ENCODE data around the gene PLEKHA8. TPM values are rescaled to one million over a fixed set of nuclear protein-coding genes. Genes with fewer than 3 reads are reported as not detected.
A peak's percentile ranks its signal among the peaks of the same experiment; 100 is the strongest.

The PLEKHA8 gene
- total and polyA plus RNA-seq, 10 of the 15 experiments (the other 5 are each of a cell fraction or from before 2014, with no cell fraction given), result 1.1 to 13.2 (median 5.7) TPM

DNA sequence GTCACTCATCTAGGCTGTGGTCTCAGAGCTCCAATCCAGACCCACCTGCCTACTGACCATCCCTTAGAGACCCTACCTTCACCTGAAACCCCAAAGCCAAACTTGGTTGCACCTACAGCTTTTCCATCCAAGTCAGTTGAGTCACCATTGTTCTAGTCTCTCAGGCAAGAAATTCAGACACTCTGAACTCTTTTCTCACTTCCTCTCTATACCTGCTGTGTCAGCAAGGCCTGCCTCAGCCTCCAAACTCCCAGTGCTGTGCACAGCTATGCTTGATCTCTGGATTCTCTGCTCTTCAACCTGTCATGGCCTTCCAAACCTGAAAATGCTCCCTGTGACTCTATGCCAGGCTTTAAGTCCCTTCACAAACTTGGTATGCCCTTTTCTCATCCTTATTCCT lies 59.2 kb downstream of the PLEKHA8 start:
- Histone ChIP-seq H2AFZ (ENCODE audit: control insufficient read depth, low read depth, low read length) (no peak overlapping the region), H3K9ac (ENCODE audit: control insufficient read depth, insufficient read depth, low read length) (no peak overlapping the region), H3K4me2 (ENCODE audit: control insufficient read depth, insufficient read depth) (no peak overlapping the region), H3K4me3 (no peak overlapping the region), H3K79me2 (ENCODE audit: control insufficient read depth, insufficient read depth, low read length) (no peaks in the 10 kb centered on the region), H3K4me1 (ENCODE audit: control insufficient read depth, insufficient read depth, low read length) (peaks cover 6% of the 10 kb centered on the region), H3K36me3 (ENCODE audit: control insufficient read depth in 2 of 2, insufficient read depth in 2 of 2, low read length in 1 of 2) (no peaks in the 10 kb centered on the region; a peak in 1 of 4 replicates), H3K27ac (ENCODE audit: control insufficient read depth, insufficient read depth) (no peak overlapping the region), H4K20me1 (ENCODE audit: control insufficient read depth, insufficient read depth) (no peaks in the 10 kb centered on the region), H3K9me3 (replicated peaks; ENCODE audit: control insufficient read depth, insufficient read depth, low read length) (no peaks in the 10 kb centered on the region), H3K27me3 (replicated peaks in 1 of 2; ENCODE audit: control insufficient read depth in 2 of 2, insufficient read depth in 2 of 2, low read length in 1 of 2) (no peaks in the 10 kb centered on the region)
- BruUV-seq (replicated peaks), result no TSS peak
- in situ Hi-C loops (cut with MboI) (no loop called here), intact Hi-C loops (cut with micrococcal nuclease; ENCODE audit: unreplicated experiment) (no loop called here)
- TF ChIP-seq ATF7 (IDR thresholded peaks at IDR 0.05; ENCODE audit: low read depth) (no peak), SPI1 (IDR thresholded peaks at IDR 0.05; ENCODE audit: borderline replicate concordance, insufficient read depth, low read depth, low read length) (peak; percentile 85)
- CTCF ChIA-PET, result interaction anchor here (3.1 kb wide), 1 partner anchor 13 kb away, joined by 17 read pairs; no protein-coding TSS in a partner anchor
- SMC1A ChIA-PET (ENCODE audit: uncharacterized antibody, unreplicated experiment), result interaction anchor here (1.9 kb wide), 1 partner anchor 12 kb away, joined by 6 read pairs; no protein-coding TSS in a partner anchor
- peak; percentile 36; the same call in 1 of the 3 replicates for ATAC-seq
- no peak for FAIRE-seq
- RAD21 ChIA-PET (ENCODE audit: unreplicated experiment), result no interaction called here
- POLR2A ChIA-PET, result no interaction called here
- no peak for DNase-seq (ENCODE audit: low read depth, low spot score)

DNA sequence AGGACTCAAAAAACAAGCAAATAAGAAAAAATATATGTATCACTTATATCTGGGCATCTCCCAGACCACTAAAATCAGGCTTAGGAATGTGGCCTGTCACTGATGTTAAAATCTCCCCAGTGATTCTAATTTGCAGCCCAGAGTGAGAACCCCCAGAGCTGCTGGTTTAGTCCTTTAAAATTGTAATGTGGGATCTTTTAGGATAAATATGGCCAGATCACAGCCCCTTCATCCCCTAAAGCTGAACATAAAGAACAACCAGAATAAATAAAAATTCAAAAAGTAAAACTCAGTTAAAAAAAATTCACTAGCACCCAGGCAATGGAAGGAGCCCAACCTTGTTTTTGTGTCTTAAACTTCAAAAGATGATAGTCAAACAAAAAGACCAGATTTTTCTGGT lies 60.1 kb downstream of the PLEKHA8 start:
- no peak overlapping the region for H3K9ac ChIP-seq (ENCODE audit: control insufficient read depth, insufficient read depth, low read length)
- ChIA-PET SMC1A (ENCODE audit: uncharacterized antibody, unreplicated experiment) (interaction anchor here (0.7 to 1.4 kb wide), 2 partner anchors 13 to 15 kb away, joined by 3 read pairs; no protein-coding TSS in a partner anchor), POLR2A (no interaction called here), CTCF (interaction anchor here (1.1 to 2.0 kb wide), 2 partner anchors 14 to 26 kb away, joined by 3 to 8 read pairs; no protein-coding TSS in a partner anchor), RAD21 (ENCODE audit: unreplicated experiment) (no interaction called here)
- ATAC-seq (no peak), DNase-seq (ENCODE audit: low read depth, low spot score) (no peak), FAIRE-seq (no peak)
- H3K4me3 ChIP-seq, result no peak overlapping the region
- BruUV-seq (replicated peaks), result no TSS peak
- H2AFZ ChIP-seq (ENCODE audit: control insufficient read depth, low read depth, low read length), result no peak overlapping the region
- no peaks in the 10 kb centered on the region for H4K20me1 ChIP-seq (ENCODE audit: control insufficient read depth, insufficient read depth)
- H3K9me3 ChIP-seq (replicated peaks; ENCODE audit: control insufficient read depth, insufficient read depth, low read length), result no peaks in the 10 kb centered on the region
- peaks cover 6% of the 10 kb centered on the region for H3K4me1 ChIP-seq (ENCODE audit: control insufficient read depth, insufficient read depth, low read length)
- in situ Hi-C loops (cut with MboI), result no loop called here
- no peak overlapping the region for H3K4me2 ChIP-seq (ENCODE audit: control insufficient read depth, insufficient read depth)
- no peaks in the 10 kb centered on the region for H3K27me3 ChIP-seq (replicated peaks in 1 of 2; ENCODE audit: control insufficient read depth in 2 of 2, insufficient read depth in 2 of 2, low read length in 1 of 2)
- H3K79me2 ChIP-seq (ENCODE audit: control insufficient read depth, insufficient read depth, low read length), result no peaks in the 10 kb centered on the region
- no peak overlapping the region for H3K27ac ChIP-seq (ENCODE audit: control insufficient read depth, insufficient read depth)
- no peaks in the 10 kb centered on the region; a peak in 1 of 4 replicates for H3K36me3 ChIP-seq (ENCODE audit: control insufficient read depth in 2 of 2, insufficient read depth in 2 of 2, low read length in 1 of 2)
- intact Hi-C loops (cut with micrococcal nuclease; ENCODE audit: unreplicated experiment), result no loop called here
- no peak for TF ChIP-seq JUND (IDR thresholded peaks at IDR 0.05; ENCODE audit: low read depth, low read length)
- TF ChIP-seq SMARCA5 (IDR thresholded peaks at IDR 0.05), result no peak
- no peak for TF ChIP-seq CBX5 (IDR thresholded peaks at IDR 0.05; ENCODE audit: low read depth)
- no peak for TF ChIP-seq ZNF622 (IDR thresholded peaks at IDR 0.05)
- TF ChIP-seq BMI1 (IDR thresholded peaks at IDR 0.05; ENCODE audit: borderline replicate concordance), result no peak
- TF ChIP-seq SMC3 (IDR thresholded peaks at IDR 0.05; ENCODE audit: borderline replicate concordance, low read length), result no peak
- no peak for TF ChIP-seq HDAC6 (IDR thresholded peaks at IDR 0.05; ENCODE audit: unreplicated experiment)
- TF ChIP-seq RAD51 (IDR thresholded peaks at IDR 0.05), result no peak
- no peak for TF ChIP-seq TCF7 (IDR thresholded peaks at IDR 0.05; ENCODE audit: borderline replicate concordance)
- TF ChIP-seq CHD1 (IDR thresholded peaks at IDR 0.05; ENCODE audit: low read depth, low read length), result no peak
- no peak for TF ChIP-seq EZH2 (IDR thresholded peaks at IDR 0.05; ENCODE audit: borderline replicate concordance, control insufficient read depth, low read depth, low read length)
- TF ChIP-seq SREBF1 (IDR thresholded peaks at IDR 0.05; ENCODE audit: low read length), result no peak
- TF ChIP-seq, protein P1, sequence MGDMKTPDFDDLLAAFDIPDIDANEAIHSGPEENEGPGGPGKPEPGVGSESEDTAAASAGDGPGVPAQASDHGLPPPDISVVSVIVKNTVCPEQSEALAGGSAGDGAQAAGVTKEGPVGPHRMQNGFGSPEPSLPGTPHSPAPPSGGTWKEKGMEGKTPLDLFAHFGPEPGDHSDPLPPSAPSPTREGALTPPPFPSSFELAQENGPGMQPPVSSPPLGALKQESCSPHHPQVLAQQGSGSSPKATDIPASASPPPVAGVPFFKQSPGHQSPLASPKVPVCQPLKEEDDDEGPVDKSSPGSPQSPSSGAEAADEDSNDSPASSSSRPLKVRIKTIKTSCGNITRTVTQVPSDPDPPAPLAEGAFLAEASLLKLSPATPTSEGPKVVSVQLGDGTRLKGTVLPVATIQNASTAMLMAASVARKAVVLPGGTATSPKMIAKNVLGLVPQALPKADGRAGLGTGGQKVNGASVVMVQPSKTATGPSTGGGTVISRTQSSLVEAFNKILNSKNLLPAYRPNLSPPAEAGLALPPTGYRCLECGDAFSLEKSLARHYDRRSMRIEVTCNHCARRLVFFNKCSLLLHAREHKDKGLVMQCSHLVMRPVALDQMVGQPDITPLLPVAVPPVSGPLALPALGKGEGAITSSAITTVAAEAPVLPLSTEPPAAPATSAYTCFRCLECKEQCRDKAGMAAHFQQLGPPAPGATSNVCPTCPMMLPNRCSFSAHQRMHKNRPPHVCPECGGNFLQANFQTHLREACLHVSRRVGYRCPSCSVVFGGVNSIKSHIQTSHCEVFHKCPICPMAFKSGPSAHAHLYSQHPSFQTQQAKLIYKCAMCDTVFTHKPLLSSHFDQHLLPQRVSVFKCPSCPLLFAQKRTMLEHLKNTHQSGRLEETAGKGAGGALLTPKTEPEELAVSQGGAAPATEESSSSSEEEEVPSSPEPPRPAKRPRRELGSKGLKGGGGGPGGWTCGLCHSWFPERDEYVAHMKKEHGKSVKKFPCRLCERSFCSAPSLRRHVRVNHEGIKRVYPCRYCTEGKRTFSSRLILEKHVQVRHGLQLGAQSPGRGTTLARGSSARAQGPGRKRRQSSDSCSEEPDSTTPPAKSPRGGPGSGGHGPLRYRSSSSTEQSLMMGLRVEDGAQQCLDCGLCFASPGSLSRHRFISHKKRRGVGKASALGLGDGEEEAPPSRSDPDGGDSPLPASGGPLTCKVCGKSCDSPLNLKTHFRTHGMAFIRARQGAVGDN (IDR thresholded peaks at IDR 0.05), result no peak
- no peak for TF ChIP-seq CBX3 (IDR thresholded peaks at IDR 0.05; ENCODE audit: borderline replicate concordance, low read depth)
- no peak for TF ChIP-seq IKZF1 (conservative IDR thresholded peaks at IDR 0.05)
- TF ChIP-seq HDGF (IDR thresholded peaks at IDR 0.05), result no peak
